Stomach (tissue), 9 donors: Measurements from ENCODE around the gene PWP2. TPM values are rescaled to one million over a fixed set of nuclear protein-coding genes. Genes with fewer than 3 reads are reported as not detected.
A peak's percentile ranks its signal among the peaks of the same experiment; 100 is the strongest.

Experiments
- DNase-seq, 2 donors: peaks; one replicate each; pipeline versions ENCODE4 v3.0.0 to v3.0.0-alpha.2; 2013 to 2019
- H3K27ac ChIP-seq, 5 donors: fragments of 200-600 bp in 4 of 5; sonication (generic) in 4 of 5; one replicate each; pipeline ENCODE4 v1.5.1; 2013 to 2019; ENCODE audit warnings: mild to moderate bottlenecking in 1 of 5, moderate library complexity in 1 of 5
- H3K27me3 ChIP-seq, 3 donors: fragments of 200-600 bp; sonication (generic); one replicate each; pipeline ENCODE4 v1.5.1; 2017 to 2019; ENCODE audit warnings: mixed run types in 1 of 3
- H3K36me3 ChIP-seq, 4 donors: fragments of 200-600 bp; sonication (generic); 1 replicate in 3 of 4; 2 replicates in 1 of 4; pipeline ENCODE4 v1.5.1; 2016 to 2019
- H3K4me1 ChIP-seq, 4 donors: fragments of 200-600 bp; sonication (generic); one replicate each; pipeline ENCODE4 v1.5.1; 2016 to 2019
- H3K4me3 ChIP-seq, 4 donors: fragments of 200-600 bp; sonication (generic) in 3 of 4; one replicate each; pipeline ENCODE4 v1.5.1; 2016 to 2019; ENCODE audit warnings: mild to moderate bottlenecking in 1 of 4
- H3K9me3 ChIP-seq, 4 donors: fragments of 200-600 bp; sonication (generic); one replicate each; pipeline ENCODE4 v1.5.1; 2016 to 2019
- CTCF ChIP-seq, 7 experiments: fragments of 450-650 bp in 4 of 7; fragments of 200-600 bp in 3 of 7; sonication (generic) in 3 of 7; IDR thresholded peaks; one replicate each; pipeline ENCODE4 v1.5.1; 2016 to 2019; ENCODE audit warnings: antibody characterized with exemption in 7 of 7, control low read depth in 2 of 7, mild to moderate bottlenecking in 1 of 7
- EP300 ChIP-seq: sonication (generic); formaldehyde crosslinking; IDR thresholded peaks from one replicate; pipeline ENCODE4 v1.6.1; 2017; ENCODE audit warnings: antibody characterized with exemption
- POLR2A ChIP-seq, 4 donors: fragments of 450-650 bp; IDR thresholded peaks; one replicate each; pipeline ENCODE4 v1.6.1; 2016; ENCODE audit warnings: antibody characterized with exemption in 4 of 4, control low read depth in 2 of 4, mild to moderate bottlenecking in 1 of 4, moderate library complexity in 1 of 4
- POLR2AphosphoS5 ChIP-seq, 3 donors: sonication (generic); formaldehyde crosslinking; IDR thresholded peaks; one replicate each; pipeline ENCODE4 v1.6.1; 2016; ENCODE audit warnings: antibody characterized with exemption in 3 of 3
- WGBS, 5 donors: extraction: QIAGEN DNeasy Blood & Tissue Kit in 3 of 5; methylation state at CpG; one replicate each; pipeline versions ENCODE4 v1.1.5 to v1.1.7; 2013 to 2018; 5-methylcytosine and 5-hydroxymethylcytosine counted together
- intact Hi-C: fragments of 100-400 bp; cut with DNase I; formaldehyde crosslinking; loops from one replicate; pipeline ENCODE4 v1.15.1; 2023; ENCODE audit warnings: low total_unique reads
- polyA plus RNA-seq, 3 donors: library from polyadenylated mRNA; stranded (reverse); fragments of 200-250 nt; gene quantifications; one replicate each; pipeline ENCODE4 v1.2.3, GENCODE V29; 2013
- total RNA-seq, 5 donors: library from RNA; depleted of rRNA; stranded (reverse); fragments of >200 nt; gene quantifications; one replicate each; pipeline versions ENCODE4 v1.1.0 to v1.2.3, GENCODE V29; 2014 to 2016
- donor health status: healthy with polysubstance abuse.
- donor health status: Bipolar disorder and iron deficiency.
- donor health status: healthy.

PWP2 gene
- total and polyA plus RNA-seq, 8 donors: 2.4 to 29.2 (median 6.3) TPM; not detected in 1

- peak; percentile 48 to 77 for DNase-seq
- peaks cover 30 to 94% (median 86%) of the 10 kb centered on the region in 4 donors for H3K36me3 ChIP-seq
- no peaks in the 10 kb centered on the region for H3K27me3 ChIP-seq
- intact Hi-C loops: no loop called here
- H3K27ac ChIP-seq: peak overlapping the region in 3 of 5 donors; percentile 31 to 59 (median 46)
- 63 to 86% (median 80%) methylated on average over 9 of the region's 9 CpGs for WGBS, 5 donors
- TF ChIP-seq POLR2AphosphoS5 (IDR thresholded peaks at IDR 0.05): peak in 1 of 3 donors; percentile 48
- no peak for TF ChIP-seq EP300
- no peaks in the 10 kb centered on the region for H3K9me3 ChIP-seq
- H3K4me3 ChIP-seq: no peak overlapping the region
- peaks cover 0 to 13% (median 6%) of the 10 kb centered on the region in 4 donors for H3K4me1 ChIP-seq
These were observed 41.8 kb upstream of the PWP2 start for GRCh38 chr21:44065428-44065827.

GRCh38 chr21:44066116-44066515 lies 41.1 kb upstream of the PWP2 start:
- intact Hi-C loops: no loop called here
- Histone ChIP-seq H3K27ac (peak overlapping the region in 3 of 5 donors; percentile 31 to 59 (median 46)), H3K36me3 (peaks cover 30 to 94% (median 85%) of the 10 kb centered on the region in 4 donors), H3K27me3 (no peaks in the 10 kb centered on the region), H3K4me1 (peaks cover 0 to 13% (median 6%) of the 10 kb centered on the region in 4 donors), H3K4me3 (no peak overlapping the region), H3K9me3 (no peaks in the 10 kb centered on the region)
- no peak for DNase-seq
- WGBS, 5 donors: 81 to 94% (median 87%) methylated on average over 10 of the region's 10 CpGs
- TF ChIP-seq CTCF (IDR thresholded peaks at IDR 0.05) (no peak), POLR2A (IDR thresholded peaks at IDR 0.05) (no peak), POLR2AphosphoS5 (IDR thresholded peaks at IDR 0.05) (no peak), EP300 (no peak)

- no peaks in the 10 kb centered on the region for H3K9me3 ChIP-seq
- peaks cover 0 to 13% (median 7%) of the 10 kb centered on the region in 4 donors for H3K4me1 ChIP-seq
- intact Hi-C loops: no loop called here
- peak in 1 of 2 donors; percentile 47 for DNase-seq
- H3K36me3 ChIP-seq: peaks cover 29 to 94% (median 86%) of the 10 kb centered on the region in 4 donors
- 57 to 75% (median 61%) methylated on average over 15 of the region's 15 CpGs for WGBS, 5 donors
- no peaks in the 10 kb centered on the region for H3K27me3 ChIP-seq
- no peak overlapping the region for H3K4me3 ChIP-seq
- H3K27ac ChIP-seq: no peak overlapping the region
- TF ChIP-seq CTCF (IDR thresholded peaks at IDR 0.05) (no peak), POLR2A (IDR thresholded peaks at IDR 0.05) (no peak), POLR2AphosphoS5 (IDR thresholded peaks at IDR 0.05) (no peak), EP300 (no peak)
These were observed 40.0 kb upstream of the PWP2 start for GRCh38 chr21:44067011-44067839.

- intact Hi-C loops: no loop called here
- Histone ChIP-seq H3K4me1 (peaks cover 0 to 13% (median 7%) of the 10 kb centered on the region in 4 donors), H3K36me3 (peaks cover 16 to 94% (median 85%) of the 10 kb centered on the region in 4 donors), H3K27me3 (no peaks in the 10 kb centered on the region), H3K4me3 (no peak overlapping the region), H3K27ac (peak overlapping the region in 1 of 5 donors; percentile 13), H3K9me3 (no peaks in the 10 kb centered on the region)
- 91 to 98% (median 93%) methylated on average over 7 of the region's 7 CpGs for WGBS, 5 donors
- TF ChIP-seq POLR2A (IDR thresholded peaks at IDR 0.05) (no peak), POLR2AphosphoS5 (IDR thresholded peaks at IDR 0.05) (no peak), CTCF (IDR thresholded peaks at IDR 0.05) (no peak)
- DNase-seq: no peak
These were observed 36.8 kb upstream of the PWP2 start for GRCh38 chr21:44070391-44070790.
